NT2/D1 (cell line): Measurements from ENCODE around the gene CYTIP.

Source experiments
- SUZ12 ChIP-seq: IDR thresholded peaks from 2 replicates; pipeline ENCODE4 v1.6.1; 2011; ENCODE audit not compliant: insufficient read length, insufficient read depth; ENCODE audit errors: extremely low read depth
- YY1 ChIP-seq: IDR thresholded peaks from 2 replicates; pipeline ENCODE4 v1.6.1; 2011; ENCODE audit not compliant: insufficient read length, insufficient read depth
- ZNF274 ChIP-seq: IDR thresholded peaks from 2 replicates; pipeline ENCODE4 v1.6.1; 2011; ENCODE audit warnings: mild to moderate bottlenecking, low read depth, low read length

- TF ChIP-seq ZNF274 (no peak), YY1 (no peak), SUZ12 (no peak)
Measured at GRCh38 chr2:157419031-157419575, 24.8 kb downstream of the CYTIP start.
